SKM-1 (cell line): ENCODE results near the gene SERINC2.

ENCODE experiments used
- DNase-seq: peaks from one replicate; lab custom pipeline; 2025; ENCODE audit not compliant: unreplicated experiment; lab: John Stamatoyannopoulos, UW

Gene SERINC2

GRCh38 chr1:31432592-31433395 is 19.8 kb downstream of the SERINC2 start:
- no peak for DNase-seq

- no peak for DNase-seq
These were observed 20.4 kb downstream of the SERINC2 start for GRCh38 chr1:31433396-31433930.

GRCh38 chr1:31434101-31434871 is 21.3 kb downstream of the SERINC2 start:
- no peak for DNase-seq

GRCh38 chr1:31434979-31435378 is 22.0 kb downstream of the SERINC2 start:
- DNase-seq = no peak

DNA sequence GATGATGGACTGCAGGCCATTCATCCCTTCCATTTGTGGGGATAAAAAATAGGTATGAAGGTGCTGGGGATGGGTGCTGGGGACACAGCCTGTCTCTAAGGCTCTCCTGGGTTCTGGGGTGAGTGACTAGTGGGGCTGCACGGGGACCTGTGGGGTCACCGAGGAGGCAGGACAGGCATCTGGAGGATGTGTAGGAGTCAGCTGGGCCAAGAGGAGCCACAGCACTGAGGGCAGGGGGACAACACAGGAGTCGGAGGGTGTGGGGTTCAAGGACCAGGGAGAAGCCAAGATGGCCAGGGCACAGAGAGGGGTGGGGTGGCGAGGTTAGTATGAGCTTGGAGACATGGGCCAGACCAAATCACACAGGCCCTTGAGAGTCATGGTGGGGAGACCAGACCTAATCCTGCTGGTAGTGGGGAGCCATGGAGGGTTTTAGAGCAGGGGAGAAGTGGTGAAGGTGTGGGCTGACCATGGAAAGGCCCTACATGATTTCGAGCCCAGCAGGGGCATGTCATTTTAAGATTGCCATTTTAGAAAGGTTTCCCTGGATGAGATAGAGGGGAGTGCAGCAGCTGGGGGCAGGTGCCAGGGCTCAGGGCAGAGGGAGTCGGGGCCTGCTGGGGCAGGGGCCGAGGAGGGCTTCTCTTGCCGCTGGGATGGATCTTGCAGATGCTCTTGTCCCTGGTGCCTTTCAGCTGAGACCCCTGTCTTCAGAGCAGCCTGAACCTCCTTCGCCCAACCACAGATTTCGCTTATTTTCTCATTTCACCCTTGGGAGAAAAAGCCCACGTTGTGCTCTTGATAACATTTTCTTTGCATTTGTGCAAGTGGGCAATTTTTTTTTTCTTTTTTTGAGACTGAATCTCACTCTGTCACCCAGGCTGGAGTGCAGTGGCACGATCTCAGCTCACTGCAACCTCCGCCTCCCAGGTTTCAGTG is 22.7 kb downstream of the SERINC2 start:
- DNase-seq = no peak

DNA sequence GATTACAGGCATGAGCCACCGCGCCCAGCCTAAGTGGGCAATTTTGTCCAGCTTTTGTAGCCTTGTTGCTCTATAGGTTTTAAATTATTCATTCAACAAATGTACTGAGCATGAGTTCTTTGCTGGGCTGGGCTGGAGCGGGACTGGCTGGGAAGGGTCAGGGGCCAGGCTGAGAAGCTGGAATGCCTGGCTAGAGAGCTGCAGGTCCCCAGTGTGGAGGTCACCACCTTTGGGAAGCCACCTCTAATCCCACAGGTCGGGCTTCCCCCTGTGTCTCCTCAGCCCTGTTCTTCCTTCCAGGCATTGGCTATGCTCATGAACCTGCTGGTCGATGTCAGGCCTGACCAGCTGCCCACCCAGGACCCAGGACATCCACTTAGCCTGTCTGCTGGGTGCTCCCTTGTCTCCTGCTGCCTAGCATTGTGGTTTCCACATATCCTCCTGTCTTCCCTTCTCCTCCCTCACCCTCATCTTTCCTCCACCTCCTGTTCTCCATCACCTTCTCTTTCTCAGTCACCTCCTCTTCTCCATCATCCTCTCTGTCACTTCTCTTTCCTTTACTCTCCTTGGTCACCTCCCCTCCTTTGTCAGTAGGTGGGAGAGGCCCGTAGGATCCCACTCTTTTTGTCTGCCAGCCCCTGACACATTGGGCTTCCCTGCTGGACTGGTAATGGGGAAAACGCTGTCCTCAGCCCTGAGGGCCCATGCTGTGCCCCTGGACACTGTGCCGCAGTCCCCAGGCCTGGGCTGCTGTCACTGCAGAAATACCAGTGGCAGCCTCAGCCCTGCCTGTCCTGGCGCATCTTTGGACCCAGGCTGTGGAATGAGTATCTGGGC is 23.8 kb downstream of the SERINC2 start:
- no peak for DNase-seq

DNA sequence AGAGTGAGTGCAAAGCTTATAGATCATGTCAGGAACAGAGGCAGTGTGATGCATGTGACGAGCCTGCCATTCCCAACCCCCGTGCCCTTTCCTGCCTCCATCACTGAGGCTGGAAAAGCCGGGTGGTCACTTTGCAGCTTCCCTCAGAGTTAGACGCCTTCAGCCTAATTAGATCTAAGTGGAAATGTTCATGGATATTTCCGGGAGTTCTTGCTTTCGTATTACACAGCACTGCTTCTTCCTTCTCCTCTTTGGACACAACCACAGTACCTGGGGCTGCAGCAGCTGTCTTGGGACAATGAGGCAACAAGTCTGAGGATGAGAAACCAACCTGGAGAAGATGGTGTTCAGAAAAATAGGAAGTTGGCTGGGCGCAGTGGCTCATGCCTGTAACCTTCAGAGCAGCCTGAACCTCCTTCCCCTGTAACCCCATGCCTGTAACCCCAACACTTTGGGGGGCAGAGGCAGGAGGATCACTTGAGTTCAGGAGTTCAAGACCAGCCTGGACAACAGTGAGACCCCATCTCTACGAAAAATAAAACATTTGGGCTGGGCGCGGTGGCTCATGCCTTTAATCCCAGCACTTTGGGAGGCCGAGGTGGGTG is 24.5 kb downstream of the SERINC2 start:
- no peak for DNase-seq

DNA sequence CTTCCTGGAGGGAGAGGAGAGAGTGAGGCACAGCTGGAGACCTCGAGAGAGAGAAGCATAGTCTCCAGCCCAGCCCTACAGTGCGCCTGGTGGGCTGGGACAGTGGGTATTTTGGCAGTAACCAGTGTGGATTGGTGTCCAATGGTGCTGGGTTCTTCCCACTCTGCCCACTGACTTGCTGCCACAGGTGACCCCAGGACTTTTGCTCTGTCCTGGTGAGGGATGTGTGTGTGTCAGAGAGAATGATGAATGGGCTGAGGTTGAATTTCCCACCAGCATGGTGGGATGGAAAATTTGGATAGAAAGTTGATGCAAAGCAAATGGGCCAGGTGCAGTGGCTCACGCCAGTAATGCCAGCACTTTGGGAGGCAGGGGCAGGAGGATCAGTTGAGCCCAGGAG is 26.3 kb downstream of the SERINC2 start:
- no peak for DNase-seq

- DNase-seq = no peak
These were observed 28.1 kb downstream of the SERINC2 start for GRCh38 chr1:31441073-31441472.

- no peak for DNase-seq
These were observed 28.5 kb downstream of the SERINC2 start for GRCh38 chr1:31441558-31441957.

DNA sequence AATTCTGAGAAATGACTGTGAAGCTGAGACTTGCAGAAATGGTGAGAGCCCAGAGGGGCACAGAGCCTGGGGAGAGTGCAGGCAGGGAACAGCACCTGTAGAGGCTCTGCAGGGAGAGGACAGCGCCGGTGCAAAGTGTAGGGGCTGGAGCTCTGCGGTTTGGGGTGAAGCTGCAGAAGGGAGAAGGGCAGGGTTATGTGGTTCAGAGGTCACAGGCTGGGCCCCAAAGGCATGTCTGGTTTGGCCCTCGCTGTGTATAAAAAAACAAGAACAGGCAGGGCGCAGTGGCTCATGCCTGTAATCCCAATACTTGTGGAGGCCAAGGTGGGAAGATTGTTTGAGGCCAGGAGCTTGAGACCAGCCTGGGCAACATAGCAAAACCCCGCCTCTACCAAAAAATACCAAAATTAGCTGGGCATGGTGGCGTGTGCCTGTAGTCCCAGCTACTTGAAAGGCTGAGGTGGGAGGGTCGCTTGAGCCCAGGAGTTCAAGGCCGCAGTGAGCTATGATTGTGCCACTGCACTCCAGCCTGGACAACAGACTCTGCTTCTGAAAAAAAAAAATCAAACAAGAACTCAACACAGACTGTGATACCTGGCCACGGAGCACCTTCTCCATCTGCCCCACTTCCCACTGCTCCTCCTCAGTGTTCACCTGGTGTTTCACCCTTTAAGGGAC is 29.1 kb downstream of the SERINC2 start:
- DNase-seq = no peak

GRCh38 chr1:31442648-31442994 is 29.6 kb downstream of the SERINC2 start:
- DNase-seq = no peak

DNA sequence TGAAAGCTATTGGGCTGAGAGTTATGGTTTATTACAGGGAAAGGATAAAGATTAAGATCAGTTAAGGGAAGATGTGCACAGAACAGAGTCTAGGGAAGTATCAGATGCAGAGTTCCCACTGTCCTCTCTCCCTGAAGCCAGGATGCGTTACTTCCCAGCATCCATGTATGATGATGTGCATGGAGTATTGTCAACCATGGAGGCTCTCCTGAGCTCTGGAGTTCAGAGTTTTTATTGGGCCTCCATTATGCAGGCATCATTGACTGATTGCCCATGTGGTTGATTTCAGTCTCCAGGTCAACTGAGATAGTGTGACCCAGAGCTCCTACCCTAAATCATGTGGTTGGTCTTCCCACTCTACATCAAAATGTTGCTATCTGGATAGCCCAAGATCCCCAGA is 30.7 kb downstream of the SERINC2 start:
- no peak for DNase-seq

DNA sequence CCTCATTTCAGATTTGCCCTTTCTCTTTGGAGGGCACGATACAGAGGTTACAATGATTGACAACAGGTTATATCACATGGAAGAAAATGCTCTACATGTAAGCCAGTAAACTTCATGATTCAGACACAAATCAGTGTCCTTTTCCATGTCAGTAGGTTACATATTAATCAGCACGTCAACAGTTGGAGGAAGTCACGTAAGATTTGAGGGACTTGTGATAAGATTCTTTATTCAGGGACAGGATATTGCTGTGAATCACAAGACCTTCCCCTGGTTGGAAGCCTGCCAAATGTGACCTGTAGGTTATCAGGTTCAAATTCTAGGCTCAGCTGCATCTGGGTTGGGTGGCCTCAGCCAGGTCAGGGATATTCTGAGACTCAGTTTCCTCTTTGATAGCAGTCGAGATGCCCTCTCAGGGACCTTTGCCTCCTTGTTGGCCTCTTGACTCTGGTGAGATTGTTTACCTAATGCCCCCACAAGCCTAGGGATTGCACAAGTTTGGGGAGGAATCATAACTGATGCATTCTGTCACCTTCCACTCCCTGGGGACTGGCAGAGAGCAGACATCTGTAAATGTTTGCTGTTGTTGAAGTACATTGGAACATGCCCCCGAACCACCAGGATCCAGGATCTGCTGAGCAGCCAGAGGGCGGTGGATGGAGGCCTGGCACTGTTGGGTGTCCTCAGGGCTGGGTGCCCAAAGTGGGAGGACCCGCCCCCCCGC is 31.9 kb downstream of the SERINC2 start:
- DNase-seq = no peak

GRCh38 chr1:31445951-31446350 is 32.9 kb downstream of the SERINC2 start:
- DNase-seq = peak; percentile 61

DNA sequence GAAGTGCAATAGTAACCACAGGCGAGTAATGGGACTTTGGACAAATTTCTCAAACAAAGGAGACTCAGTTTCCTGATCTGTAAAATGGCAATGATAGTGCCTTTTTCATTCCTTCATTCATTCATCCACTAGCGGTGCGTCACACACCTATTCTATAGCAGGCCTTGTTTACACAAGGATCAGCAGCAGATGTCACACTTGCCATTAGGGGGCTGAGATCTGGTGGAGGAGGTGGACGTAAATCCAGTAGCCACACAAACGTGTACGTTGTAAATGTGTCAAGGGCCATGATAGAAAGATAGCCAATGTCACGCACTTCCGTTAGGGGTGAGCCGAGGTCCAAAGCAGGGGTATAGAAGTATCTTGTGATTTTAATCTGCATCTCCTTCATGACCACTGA is 34.2 kb downstream of the SERINC2 start:
- no peak for DNase-seq

GRCh38 chr1:31453384-31454079 is 40.5 kb downstream of the SERINC2 start:
- no peak for DNase-seq

GRCh38 chr1:31458287-31458896 is 45.4 kb downstream of the SERINC2 start:
- DNase-seq = no peak
